Spleen (tissue), 7 donors: ENCODE data around the gene ASF1B.

ENCODE experiments used
- POLR2A ChIP-seq, 3 donors: fragments of 450-650 bp; IDR thresholded peaks; one replicate each; pipeline ENCODE4 v1.5.1; 2017; ENCODE audit warnings: antibody characterized with exemption in 3 of 3, mild to moderate bottlenecking in 1 of 3
- TF ChIP-seq, protein P1 (sequence below), 11 experiments: fragments of 200-600 bp in 7 of 11; fragments of 450-650 bp in 4 of 11; sonication (generic) in 4 of 11; IDR thresholded peaks in 8 of 11; conservative IDR thresholded peaks in 3 of 11; 1 replicate in 7 of 11; 2 replicates in 4 of 11; pipeline versions ENCODE4 v1.4.0 to v1.8.0; 2016 to 2021; ENCODE audit warnings: antibody characterized with exemption in 11 of 11, inconsistent platforms in 4 of 11, mild to moderate bottlenecking in 1 of 11
- donor health status: DM: no; HTN: no; CAD: no; lungs with moderate emphysema.
- donor health status: DM: no; HTN: no; CAD: no.
- donor health status: DM: no; HTN: no; CAD: no.

DNA sequence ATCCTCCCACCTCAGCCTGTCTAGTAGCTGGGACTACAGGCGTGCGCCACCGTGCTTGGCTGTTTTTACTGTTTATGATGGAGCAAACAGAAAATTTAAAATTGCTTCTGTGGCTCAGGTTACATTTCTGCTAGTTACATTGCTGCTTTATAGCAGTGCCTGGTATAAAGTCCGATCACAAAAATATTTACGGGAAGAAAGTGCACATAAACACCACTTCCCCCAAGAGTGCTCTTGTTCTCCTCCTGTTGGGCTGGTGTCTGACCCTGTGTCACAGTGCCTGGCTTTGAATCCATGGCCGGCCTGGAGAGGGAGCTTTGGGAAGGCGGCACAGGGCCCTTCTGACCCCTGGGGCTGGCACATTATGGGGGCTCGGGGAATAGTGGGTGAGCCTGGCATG lies 30.7 kb downstream of the ASF1B start:
- TF ChIP-seq, protein P1, sequence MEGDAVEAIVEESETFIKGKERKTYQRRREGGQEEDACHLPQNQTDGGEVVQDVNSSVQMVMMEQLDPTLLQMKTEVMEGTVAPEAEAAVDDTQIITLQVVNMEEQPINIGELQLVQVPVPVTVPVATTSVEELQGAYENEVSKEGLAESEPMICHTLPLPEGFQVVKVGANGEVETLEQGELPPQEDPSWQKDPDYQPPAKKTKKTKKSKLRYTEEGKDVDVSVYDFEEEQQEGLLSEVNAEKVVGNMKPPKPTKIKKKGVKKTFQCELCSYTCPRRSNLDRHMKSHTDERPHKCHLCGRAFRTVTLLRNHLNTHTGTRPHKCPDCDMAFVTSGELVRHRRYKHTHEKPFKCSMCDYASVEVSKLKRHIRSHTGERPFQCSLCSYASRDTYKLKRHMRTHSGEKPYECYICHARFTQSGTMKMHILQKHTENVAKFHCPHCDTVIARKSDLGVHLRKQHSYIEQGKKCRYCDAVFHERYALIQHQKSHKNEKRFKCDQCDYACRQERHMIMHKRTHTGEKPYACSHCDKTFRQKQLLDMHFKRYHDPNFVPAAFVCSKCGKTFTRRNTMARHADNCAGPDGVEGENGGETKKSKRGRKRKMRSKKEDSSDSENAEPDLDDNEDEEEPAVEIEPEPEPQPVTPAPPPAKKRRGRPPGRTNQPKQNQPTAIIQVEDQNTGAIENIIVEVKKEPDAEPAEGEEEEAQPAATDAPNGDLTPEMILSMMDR (IDR thresholded peaks at IDR 0.05 in 8 of 11, conservative IDR thresholded peaks at IDR 0.05 in 3 of 11) = no peak
- no peak for TF ChIP-seq POLR2A (IDR thresholded peaks at IDR 0.05)
